Measurements from ENCODE around the gene DCAF8L1.
"Not testable (repeated sequence)": the region's sequence is repeated elsewhere in the genome, so short reads cannot be mapped to it uniquely, and the experiment has no call there.

GRCh38 chrX:27960410-27960809 is 20.8 kb downstream of the DCAF8L1 start:
- TF ChIP-seq CTCF (conservative IDR thresholded peaks at IDR 0.05 in 1 of 2, IDR thresholded peaks at IDR 0.05 in 1 of 2; ENCODE audit: low read depth in 1 of 2, low read length in 2 of 2); EZH2 (IDR thresholded peaks at IDR 0.05; ENCODE audit: low read length, missing control alignments): not testable (repeated sequence)

Measured in fibroblast of lung (primary cell).